ENCODE measurements around the gene MRPL48.
A peak's percentile ranks its signal among the peaks of the same experiment; 100 is the strongest.
"Not testable (repeated sequence)": the region's sequence is repeated elsewhere in the genome, so short reads cannot be mapped to it uniquely, and the experiment has no call there.

The MRPL48 gene

DNA sequence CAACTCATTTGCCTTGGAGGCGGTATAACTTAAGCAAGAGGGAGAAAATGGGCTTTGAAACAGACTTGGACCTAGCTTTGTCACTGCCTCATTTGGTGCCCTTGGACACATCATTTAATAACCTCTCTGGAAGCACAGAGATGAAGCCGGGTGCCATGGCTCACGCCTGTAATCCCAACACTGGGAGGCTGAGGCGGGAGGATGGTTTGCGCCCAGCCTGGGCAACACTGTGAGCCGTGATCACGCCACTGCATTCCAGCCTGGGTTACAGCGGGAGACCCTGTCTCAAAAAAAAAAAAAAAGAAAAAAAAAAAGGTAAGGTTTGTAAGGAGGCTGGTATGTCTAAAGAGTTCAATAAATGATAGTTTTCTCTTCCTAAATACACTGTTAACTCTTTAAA, 88.2 kb downstream of the MRPL48 start:
- TF ChIP-seq POU2F2 (IDR thresholded peaks at IDR 0.05; ENCODE audit: low read depth, low read length) (no peak), POLR2A (IDR thresholded peaks at IDR 0.05; ENCODE audit: low read depth, low read length) (no peak), TAF1 (IDR thresholded peaks at IDR 0.05; ENCODE audit: low read depth, low read length) (no peak), PAX5 (IDR thresholded peaks at IDR 0.05; ENCODE audit: insufficient read depth, low read length, severe bottlenecking) (no peak), SPI1 (IDR thresholded peaks at IDR 0.05; ENCODE audit: low read depth, low read length) (no peak), POLR2AphosphoS5 (IDR thresholded peaks at IDR 0.05; ENCODE audit: low read depth, low read length) (no peak)
- no peak for FAIRE-seq
- no peak for DNase-seq (ENCODE audit: insufficient read length, low spot score)

DNA sequence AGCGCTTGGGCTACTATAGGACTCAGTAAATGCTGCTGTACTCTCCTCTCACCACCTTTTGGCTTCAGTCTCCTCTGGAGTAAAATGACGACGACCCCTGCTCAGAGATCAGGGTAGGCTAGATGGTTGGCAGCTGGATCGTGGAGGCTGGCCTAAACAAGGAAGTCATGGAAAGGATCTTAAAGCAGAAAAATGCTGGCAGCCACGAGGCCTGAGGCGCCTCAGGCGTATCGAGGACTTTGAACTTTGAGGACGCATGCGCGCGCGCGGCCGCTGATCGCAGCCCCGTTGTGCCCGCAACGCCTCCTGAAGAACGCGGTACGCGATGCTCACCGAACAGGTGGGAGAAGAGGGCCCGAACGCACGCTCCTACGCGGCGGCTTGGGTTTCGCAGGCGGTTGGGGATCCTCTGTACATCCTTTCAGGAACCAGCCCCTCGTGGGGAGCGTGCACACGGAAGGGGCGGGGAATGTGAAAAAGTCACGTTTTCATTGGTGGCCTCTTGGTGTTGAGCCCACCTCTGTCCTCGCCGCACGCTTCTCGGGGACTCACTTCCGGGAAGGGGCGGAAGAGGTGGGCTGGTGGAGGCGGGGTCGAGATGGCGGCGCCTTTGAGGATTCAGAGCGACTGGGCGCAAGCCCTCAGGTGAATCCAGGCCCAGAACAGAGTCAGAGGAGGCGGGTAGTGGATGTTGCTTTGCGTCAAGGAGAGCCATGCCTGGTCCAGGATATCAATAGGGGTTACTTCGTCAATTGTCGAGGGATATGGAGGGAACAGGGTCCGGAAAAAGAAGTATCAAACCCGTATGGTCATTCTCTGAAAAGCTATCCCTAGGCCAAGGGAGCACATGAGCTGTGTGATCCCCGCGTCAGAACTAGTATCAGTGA, 89.0 kb downstream of the MRPL48 start, which contains the start of the genes COA4 and PAAF1:
COA4 (minus strand) TSS at position 423 of the 887 bp plus-strand sequence. CDS start 3,468 bp downstream, outside the sequence.
PAAF1 (plus strand) TSS at position 576 of the 887 bp plus-strand sequence; CDS start at position 599, 23 bp downstream.
- FAIRE-seq (peak; percentile 95), DNase-seq (ENCODE audit: insufficient read length, low spot score) (peak; percentile 86)
- no peak for TF ChIP-seq PAX5 (IDR thresholded peaks at IDR 0.05; ENCODE audit: insufficient read depth, low read length, severe bottlenecking)
- peak; percentile 93 for TF ChIP-seq POLR2A (IDR thresholded peaks at IDR 0.05; ENCODE audit: low read depth, low read length)
- TF ChIP-seq SPI1 (IDR thresholded peaks at IDR 0.05; ENCODE audit: low read depth, low read length), result peak; percentile 17; the same call in 1 of the 2 replicates
- peak; percentile 93 for TF ChIP-seq POLR2AphosphoS5 (IDR thresholded peaks at IDR 0.05; ENCODE audit: low read depth, low read length)
- TF ChIP-seq POU2F2 (IDR thresholded peaks at IDR 0.05; ENCODE audit: low read depth, low read length), result peak; percentile 70
- TF ChIP-seq TAF1 (IDR thresholded peaks at IDR 0.05; ENCODE audit: low read depth, low read length), result peak; percentile 92

DNA sequence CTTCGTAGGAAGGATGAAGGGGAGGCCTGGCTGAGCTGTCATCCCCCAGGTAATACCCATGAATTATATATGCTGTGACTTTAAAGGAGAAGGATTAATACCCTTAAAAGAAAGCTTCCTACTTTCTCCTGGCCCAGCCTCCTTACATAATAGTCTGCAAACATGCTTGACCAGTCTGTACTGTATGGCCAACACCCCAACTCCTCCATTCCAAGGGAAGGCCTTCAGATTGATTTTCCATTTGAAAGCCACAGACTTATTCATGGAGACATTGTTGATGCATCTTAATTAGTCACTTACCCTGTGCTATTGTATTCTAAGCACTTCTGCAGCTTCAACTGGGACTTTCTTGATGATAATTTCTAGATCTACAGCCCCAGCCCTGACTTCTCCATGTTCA, 91.1 kb downstream of the MRPL48 start:
- no peak for TF ChIP-seq SPI1 (IDR thresholded peaks at IDR 0.05; ENCODE audit: low read depth, low read length)
- no peak for TF ChIP-seq POLR2A (IDR thresholded peaks at IDR 0.05; ENCODE audit: low read depth, low read length)
- TF ChIP-seq POLR2AphosphoS5 (IDR thresholded peaks at IDR 0.05; ENCODE audit: low read depth, low read length), result no peak
- no peak for TF ChIP-seq TAF1 (IDR thresholded peaks at IDR 0.05; ENCODE audit: low read depth, low read length)
- TF ChIP-seq POU2F2 (IDR thresholded peaks at IDR 0.05; ENCODE audit: low read depth, low read length), result no peak
- TF ChIP-seq PAX5 (IDR thresholded peaks at IDR 0.05; ENCODE audit: insufficient read depth, low read length, severe bottlenecking), result no peak
- FAIRE-seq, result no peak

DNA sequence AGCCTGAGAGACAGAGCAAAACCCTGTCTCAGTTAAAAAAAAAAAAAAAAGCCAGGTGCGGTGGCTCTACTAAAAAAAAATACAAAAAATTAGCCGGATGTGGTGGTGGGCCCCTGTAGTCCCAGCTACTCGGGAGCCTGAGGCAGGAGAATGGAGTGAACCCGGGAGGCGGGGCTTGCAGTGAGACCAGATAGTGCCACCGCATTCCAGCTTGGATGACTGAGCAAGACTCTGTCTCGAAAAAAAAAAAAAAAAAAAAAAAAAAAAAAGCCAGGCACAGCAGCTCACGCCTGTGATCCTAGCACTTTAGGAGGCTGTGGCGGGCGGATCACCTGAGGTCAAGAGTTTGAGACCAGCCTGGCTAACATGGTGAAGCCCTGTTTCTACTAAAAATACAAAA, 92.8 kb downstream of the MRPL48 start:
- not testable (repeated sequence) for DNase-seq (ENCODE audit: insufficient read length, low spot score); FAIRE-seq

More for the DNA sequence above, 91.1 kb downstream of the MRPL48 start:
- DNase-seq (ENCODE audit: insufficient read length, low spot score), result no peak

DNA sequence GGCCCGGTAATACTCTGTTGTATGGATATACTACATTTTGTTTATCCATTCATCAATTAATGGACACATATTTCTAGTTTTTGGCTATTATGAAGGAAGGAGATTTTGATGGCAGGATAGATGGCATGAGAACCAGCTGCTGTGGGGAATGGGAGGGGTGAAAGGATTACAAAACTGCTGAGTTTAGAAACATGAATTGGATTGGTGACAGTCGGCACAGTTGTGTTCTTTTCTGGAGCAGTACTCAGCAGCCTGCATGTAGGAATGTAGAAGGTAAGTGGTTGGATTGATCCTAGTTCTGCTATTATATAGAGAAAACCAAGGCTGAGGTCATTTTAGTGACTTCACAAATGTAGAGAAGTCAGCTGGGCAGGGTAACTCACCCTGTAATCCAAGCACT, 96.2 kb downstream of the MRPL48 start:
- FAIRE-seq, result no peak

DNA sequence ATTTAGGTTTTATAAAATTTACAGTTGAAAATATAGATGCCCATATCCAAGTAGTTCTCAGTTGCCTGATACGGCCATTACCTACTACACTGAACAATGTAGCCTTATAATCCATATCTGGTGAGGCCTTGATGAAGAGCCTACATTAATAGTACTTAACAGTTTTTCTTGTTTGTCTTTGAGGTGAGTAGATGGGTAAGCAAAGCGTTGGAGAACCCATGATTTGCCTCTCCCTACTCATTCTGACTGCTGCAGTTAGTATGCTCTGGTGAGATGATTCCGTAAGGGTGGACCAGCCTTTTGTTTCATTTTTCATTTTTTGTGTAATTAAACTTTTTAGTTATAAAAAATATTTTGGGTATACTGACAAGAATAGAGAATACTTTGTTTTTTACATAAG, 100.6 kb downstream of the MRPL48 start:
- no peak for DNase-seq (ENCODE audit: insufficient read length, low spot score)
- TF ChIP-seq PAX5 (IDR thresholded peaks at IDR 0.05; ENCODE audit: insufficient read depth, low read length, severe bottlenecking) (no peak), POLR2AphosphoS5 (IDR thresholded peaks at IDR 0.05; ENCODE audit: low read depth, low read length) (no peak), SPI1 (IDR thresholded peaks at IDR 0.05; ENCODE audit: low read depth, low read length) (no peak), POLR2A (IDR thresholded peaks at IDR 0.05; ENCODE audit: low read depth, low read length) (no peak), POU2F2 (IDR thresholded peaks at IDR 0.05; ENCODE audit: low read depth, low read length) (no peak), TAF1 (IDR thresholded peaks at IDR 0.05; ENCODE audit: low read depth, low read length) (no peak)

More for the DNA sequence above, 96.2 kb downstream of the MRPL48 start:
- TF ChIP-seq TAF1 (IDR thresholded peaks at IDR 0.05; ENCODE audit: low read depth, low read length) (no peak), PAX5 (IDR thresholded peaks at IDR 0.05; ENCODE audit: insufficient read depth, low read length, severe bottlenecking) (no peak)
- DNase-seq (ENCODE audit: insufficient read length, low spot score), result no peak

DNA sequence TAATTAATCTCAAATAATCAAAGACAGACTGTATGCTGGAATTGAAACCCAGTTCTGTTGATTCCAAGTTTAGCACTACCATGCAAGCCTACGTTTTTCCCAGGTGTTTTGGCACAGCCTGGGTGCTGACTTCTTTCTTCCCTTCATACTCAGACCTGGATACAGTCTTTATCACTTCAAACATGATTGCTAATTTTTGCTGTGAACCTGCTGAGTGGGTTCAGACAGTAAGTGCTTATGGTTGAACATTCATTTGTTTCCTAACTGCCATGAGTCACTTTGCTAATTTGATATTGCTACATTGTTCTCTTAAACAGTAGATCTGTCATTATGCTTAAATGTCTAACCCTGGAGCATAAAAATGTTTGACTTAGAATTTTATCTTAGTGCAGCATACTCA, 101.3 kb downstream of the MRPL48 start:
- no peak for FAIRE-seq
- TF ChIP-seq SPI1 (IDR thresholded peaks at IDR 0.05; ENCODE audit: low read depth, low read length) (no peak), TAF1 (IDR thresholded peaks at IDR 0.05; ENCODE audit: low read depth, low read length) (no peak), PAX5 (IDR thresholded peaks at IDR 0.05; ENCODE audit: insufficient read depth, low read length, severe bottlenecking) (no peak), POLR2A (IDR thresholded peaks at IDR 0.05; ENCODE audit: low read depth, low read length) (no peak), POU2F2 (IDR thresholded peaks at IDR 0.05; ENCODE audit: low read depth, low read length) (no peak), POLR2AphosphoS5 (IDR thresholded peaks at IDR 0.05; ENCODE audit: low read depth, low read length) (no peak)
- no peak for DNase-seq (ENCODE audit: insufficient read length, low spot score)

More for the DNA sequence above, 100.6 kb downstream of the MRPL48 start:
- no peak for FAIRE-seq

DNA sequence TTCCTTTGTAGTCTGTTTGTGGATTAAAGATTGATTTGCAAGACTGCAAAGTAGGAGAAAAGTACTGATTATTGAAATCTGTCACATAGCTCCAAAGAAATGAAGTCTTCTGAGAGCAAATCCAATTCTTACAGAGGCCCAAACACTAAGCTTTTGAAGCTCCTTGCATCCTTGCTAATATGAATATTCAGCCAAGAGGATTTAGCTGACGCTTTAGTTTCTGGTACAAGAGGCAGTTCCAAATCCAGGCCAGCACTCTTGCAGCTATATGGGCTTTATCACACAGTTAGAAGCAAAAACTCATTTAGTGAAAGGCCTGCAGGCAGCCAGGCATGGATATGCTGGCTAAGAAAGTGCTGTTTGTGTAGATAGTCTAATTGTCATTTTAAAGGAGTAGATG, 101.9 kb downstream of the MRPL48 start:
- DNase-seq (ENCODE audit: insufficient read length, low spot score) (no peak), FAIRE-seq (no peak)
- TF ChIP-seq TAF1 (IDR thresholded peaks at IDR 0.05; ENCODE audit: low read depth, low read length) (no peak), POLR2A (IDR thresholded peaks at IDR 0.05; ENCODE audit: low read depth, low read length) (no peak), POLR2AphosphoS5 (IDR thresholded peaks at IDR 0.05; ENCODE audit: low read depth, low read length) (no peak), POU2F2 (IDR thresholded peaks at IDR 0.05; ENCODE audit: low read depth, low read length) (no peak), PAX5 (IDR thresholded peaks at IDR 0.05; ENCODE audit: insufficient read depth, low read length, severe bottlenecking) (no peak), SPI1 (IDR thresholded peaks at IDR 0.05; ENCODE audit: low read depth, low read length) (no peak)

DNA sequence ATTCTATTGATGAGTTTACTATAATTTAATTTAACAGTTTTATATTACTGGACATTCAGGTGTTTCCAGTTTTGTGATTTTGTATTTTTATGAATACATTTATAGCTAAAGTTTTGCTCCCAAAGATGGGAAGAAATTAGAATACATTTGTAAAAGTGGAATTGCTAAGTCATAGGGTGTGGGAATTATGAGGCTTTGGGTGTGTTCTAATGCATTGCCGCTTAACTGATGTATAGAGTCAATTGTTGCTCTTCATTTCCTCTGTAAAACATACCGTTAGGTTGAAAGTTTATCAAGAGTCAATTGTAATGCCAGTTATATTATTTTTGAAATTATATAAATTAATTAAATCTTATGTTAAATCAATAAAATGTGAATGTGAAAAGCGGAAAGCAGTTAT, 105.4 kb downstream of the MRPL48 start:
- DNase-seq (ENCODE audit: insufficient read length, low spot score), result no peak
- no peak for FAIRE-seq

More for the DNA sequence above, 105.4 kb downstream of the MRPL48 start:
- TF ChIP-seq POLR2A (IDR thresholded peaks at IDR 0.05; ENCODE audit: low read depth, low read length) (no peak), POLR2AphosphoS5 (IDR thresholded peaks at IDR 0.05; ENCODE audit: low read depth, low read length) (no peak), SPI1 (IDR thresholded peaks at IDR 0.05; ENCODE audit: low read depth, low read length) (no peak)
